Measurements from ENCODE around the gene ATP5PD.
A peak's percentile ranks its signal among the peaks of the same experiment; 100 is the strongest.
"Not testable (repeated sequence)": the region's sequence is repeated elsewhere in the genome, so short reads cannot be mapped to it uniquely, and the experiment has no call there.

The ATP5PD gene

GRCh38 chr17:75013092-75013559, 33.6 kb downstream of the ATP5PD start:
- no peak for DNase-seq

- DNase-seq: peak; percentile 88
Observed at GRCh38 chr17:75012346-75013091, 34.2 kb downstream of the ATP5PD start, which contains the start of gene MRPL58. MRPL58 (plus strand) TSS chr17:75012670; CDS start chr17:75012687, 17 bp downstream.

- DNase-seq: no peak
Observed at GRCh38 chr17:75012096-75012345, 34.7 kb downstream of the ATP5PD start.

GRCh38 chr17:75011401-75012095, 35.2 kb downstream of the ATP5PD start:
- peak; percentile 66 for DNase-seq

- DNase-seq: peak; percentile 20
Observed at GRCh38 chr17:75010683-75011400, 35.9 kb downstream of the ATP5PD start.

- no peak for DNase-seq
Observed at GRCh38 chr17:75009139-75009724, 37.5 kb downstream of the ATP5PD start.

GRCh38 chr17:75008373-75008772, 38.4 kb downstream of the ATP5PD start:
- DNase-seq: no peak

GRCh38 chr17:75006653-75007052, 40.1 kb downstream of the ATP5PD start:
- DNase-seq: no peak

- not testable (repeated sequence) for DNase-seq
Observed at GRCh38 chr17:75006084-75006483, 40.7 kb downstream of the ATP5PD start.

- DNase-seq: no peak
Observed at GRCh38 chr17:75005291-75005690, 41.5 kb downstream of the ATP5PD start.

GRCh38 chr17:75004371-75004770, 42.4 kb downstream of the ATP5PD start:
- DNase-seq: no peak

- no peak for DNase-seq
Observed at GRCh38 chr17:75003957-75004355, 42.8 kb downstream of the ATP5PD start.

- no peak for DNase-seq
Observed at GRCh38 chr17:75003070-75003956, 43.5 kb downstream of the ATP5PD start.

GRCh38 chr17:75001915-75002843, 44.6 kb downstream of the ATP5PD start:
- DNase-seq: no peak

GRCh38 chr17:74999523-74999922, 47.2 kb downstream of the ATP5PD start:
- DNase-seq: no peak

- no peak for DNase-seq
Observed at GRCh38 chr17:74998783-74999182, 48.0 kb downstream of the ATP5PD start.

- no peak for DNase-seq
Observed at GRCh38 chr17:74995847-74996246, 50.9 kb downstream of the ATP5PD start.

- peak; percentile 75 for DNase-seq
Observed at GRCh38 chr17:74994440-74994839, 52.3 kb downstream of the ATP5PD start.

GRCh38 chr17:74992223-74992622, 54.5 kb downstream of the ATP5PD start:
- DNase-seq: no peak

- DNase-seq: no peak
Observed at GRCh38 chr17:74990581-74991105, 56.1 kb downstream of the ATP5PD start.
